GM19455 (cell line): ENCODE results near the gene GART.
"Not testable (repeated sequence)": the region's sequence is repeated elsewhere in the genome, so short reads cannot be mapped to it uniquely, and the experiment has no call there.

Source experiments
- ATAC-seq: cut with Tn5 transposase; IDR thresholded peaks from one replicate; pipeline ENCODE4 v1.9.1; 2021; ENCODE audit not compliant: unreplicated experiment

GART gene

DNA sequence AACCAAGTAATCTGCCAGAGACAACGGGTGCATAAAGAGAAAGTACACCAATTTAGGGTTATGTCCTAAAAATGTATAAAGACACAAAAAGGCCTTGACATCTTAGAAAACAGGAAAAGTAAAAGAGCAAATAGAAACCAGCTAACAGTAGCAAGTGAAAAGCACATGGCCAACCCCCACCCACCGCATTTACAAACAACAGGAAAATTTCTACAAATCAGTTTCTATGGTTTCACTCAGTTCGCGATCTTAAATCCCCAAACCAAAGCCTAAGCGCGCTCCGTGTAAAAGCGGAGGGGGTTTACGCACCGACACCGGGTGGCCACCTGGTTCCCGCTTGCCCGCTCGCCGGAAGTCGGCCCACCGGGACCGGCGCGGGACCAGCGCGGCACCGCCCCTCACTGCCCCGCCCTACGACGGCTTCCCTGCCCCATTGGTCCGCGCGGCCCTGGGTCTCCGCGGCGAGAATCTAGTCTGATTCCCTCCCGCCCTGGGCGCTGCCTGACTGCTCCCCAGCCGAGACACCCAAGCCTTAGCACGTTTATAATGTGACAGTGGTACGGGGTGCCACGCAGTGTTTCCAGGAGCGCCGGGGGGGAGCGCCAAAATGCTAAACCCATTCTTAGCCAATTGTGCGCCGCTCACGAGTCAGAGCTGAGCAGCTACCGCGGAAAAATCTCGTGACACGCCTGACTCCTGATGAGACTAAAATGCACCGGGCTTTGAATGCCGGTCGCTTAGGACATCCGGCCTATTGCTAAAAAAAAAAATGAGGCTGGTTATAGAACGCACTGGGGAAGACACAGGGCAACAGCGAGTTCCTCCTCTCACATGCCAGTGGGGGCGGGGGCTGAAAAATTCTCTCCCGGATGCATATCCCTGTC is at the start of gene GART:
GART (minus strand) TSS at position 362 of the 884 bp plus-strand sequence. CDS start 2,802 bp downstream, outside the sequence.
- peak; percentile 56 for ATAC-seq

DNA sequence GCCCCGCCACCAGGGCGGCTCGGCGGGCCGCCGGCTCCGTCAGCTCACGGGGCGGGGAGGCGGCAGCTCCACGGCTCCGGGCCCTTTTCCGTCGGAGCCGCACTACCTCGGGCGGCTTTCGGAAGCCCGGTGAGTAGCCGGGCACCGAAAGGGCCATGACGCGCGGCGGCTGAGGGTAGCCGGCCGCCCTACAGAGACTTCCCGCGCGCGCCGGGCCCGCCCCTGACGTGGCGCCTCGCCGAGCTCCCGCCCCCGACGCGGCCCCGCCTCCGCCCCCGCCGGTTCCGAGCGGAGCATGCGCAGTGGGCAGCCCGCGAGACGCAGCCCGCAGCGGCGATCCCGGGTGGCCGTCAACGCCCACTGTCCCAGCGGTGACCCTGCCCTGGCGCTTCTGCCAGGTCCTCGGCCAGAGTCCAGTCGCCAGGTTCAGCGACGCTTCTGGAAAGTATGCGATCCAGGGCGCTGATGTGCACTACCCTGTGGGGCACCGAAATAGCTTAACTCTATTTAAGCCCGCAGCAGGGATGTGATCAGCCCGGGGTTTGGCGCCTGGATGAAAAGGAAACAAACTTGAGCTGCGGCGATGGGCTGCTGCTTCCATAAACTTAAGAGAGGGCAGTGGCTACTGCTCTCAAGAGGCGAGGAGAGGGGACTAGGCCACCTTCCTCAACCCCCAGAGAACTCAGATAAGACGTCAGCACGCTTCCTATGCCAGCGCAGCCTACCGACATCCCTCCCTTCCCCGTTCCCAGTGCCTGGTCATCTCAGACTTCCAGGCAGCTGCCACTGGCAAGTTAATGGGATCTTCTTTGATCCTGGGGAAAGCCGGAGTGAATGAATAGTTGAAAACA is 46.8 kb upstream of the GART start, which contains the start of gene DONSON:
DONSON (minus strand) TSS at position 200 of the 851 bp plus-strand sequence; CDS start at position 157, 43 bp downstream.
- peak; percentile 89 for ATAC-seq

DNA sequence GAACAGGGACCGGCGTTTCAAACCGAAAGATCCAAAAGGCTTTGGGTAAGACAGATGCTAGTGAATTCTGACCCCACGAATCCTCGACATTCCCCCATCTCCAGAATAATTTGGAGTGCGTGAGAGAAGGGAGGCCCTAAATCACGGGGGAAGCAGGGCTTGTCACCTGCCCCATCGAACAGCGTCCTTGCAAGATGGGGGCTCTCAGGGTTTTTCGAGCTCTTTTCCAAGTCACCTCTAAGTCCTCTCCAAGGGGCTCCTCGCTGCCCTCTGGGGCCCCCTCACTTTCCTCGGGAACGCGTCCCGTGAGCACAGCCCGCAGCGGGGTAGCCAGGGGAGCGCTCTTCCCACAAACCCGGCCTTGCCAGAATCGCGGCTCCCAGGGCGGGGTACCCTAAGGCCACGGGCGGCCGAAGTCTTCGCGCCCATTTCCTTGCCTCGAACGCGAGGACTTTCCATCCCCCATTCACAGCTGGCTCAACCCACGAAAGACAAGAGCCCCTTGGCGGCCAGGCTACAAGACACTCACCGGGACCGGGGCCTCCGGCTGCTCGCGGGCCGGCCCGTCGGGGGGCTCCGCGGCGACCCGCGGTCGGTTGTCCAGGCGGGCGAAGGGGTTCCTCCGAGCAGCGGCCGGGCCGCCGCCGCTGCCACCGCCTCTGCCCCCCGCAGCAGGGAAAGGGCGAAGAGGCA is 46.0 kb upstream of the GART start:
- ATAC-seq, result peak; percentile 28

DNA sequence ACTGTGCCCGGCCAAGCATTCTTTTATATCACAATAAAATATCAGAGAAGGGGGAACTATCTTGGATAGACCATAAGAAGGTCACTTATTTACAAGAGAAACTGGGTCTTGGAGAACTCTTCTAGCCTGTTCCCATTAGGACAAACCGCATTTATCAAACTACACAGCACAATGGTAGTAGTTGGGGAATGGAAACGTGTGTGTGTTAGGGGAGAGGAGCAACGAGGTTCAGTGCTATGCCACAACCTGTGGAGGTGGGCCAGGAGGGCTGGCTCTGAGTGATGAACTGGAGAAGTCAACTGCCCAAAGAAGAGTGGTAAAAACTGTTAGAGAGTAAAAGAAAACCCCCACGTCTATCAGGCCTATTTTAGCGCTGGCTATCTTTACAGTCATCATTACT is 45.0 kb upstream of the GART start:
- ATAC-seq, result no peak

DNA sequence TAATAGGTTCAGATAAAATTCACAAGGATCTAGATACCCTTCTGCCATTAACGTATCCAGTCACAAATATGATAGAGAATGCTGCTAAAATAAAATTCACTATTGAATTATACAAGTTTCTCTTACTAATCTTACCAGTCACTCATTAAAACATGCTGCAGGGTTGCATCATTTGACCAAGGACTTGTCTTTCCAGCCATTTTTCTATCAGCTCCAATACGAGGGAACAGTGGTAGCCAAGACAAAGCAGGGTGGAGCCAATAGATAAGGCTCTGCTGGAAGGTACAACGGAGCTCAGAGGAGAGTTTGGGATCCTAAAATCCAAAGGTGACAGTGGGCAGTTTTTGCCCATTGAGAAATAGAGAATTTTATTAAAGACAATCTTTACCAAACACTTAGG is 42.5 kb upstream of the GART start:
- ATAC-seq, result no peak

DNA sequence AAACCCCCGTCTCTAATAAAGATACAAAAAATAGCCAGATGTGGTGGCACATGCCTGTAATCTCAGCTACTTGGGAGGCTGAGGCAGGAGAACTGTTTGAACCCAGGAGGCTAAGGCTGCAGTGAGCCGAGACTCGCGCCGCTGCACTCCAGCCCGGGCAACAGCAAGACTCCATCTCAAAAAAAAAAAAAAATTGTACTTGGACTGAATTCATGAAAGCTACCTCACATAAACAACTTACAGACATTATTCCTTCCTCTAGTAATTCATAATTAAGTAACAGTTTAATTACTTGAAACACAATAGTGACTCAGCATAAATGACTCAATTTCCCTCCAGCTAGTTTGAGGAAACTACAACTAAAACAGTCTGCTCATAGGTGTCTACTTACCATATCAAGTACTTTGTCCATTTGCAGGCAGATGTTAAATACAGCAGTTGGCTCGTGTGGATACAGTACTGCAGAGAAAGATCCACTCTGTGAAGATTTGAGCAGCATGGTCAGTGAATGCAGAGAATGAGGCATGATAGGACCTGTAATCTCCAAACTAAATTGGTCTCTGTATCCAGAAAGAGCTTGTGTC is 37.1 kb upstream of the GART start:
- no peak for ATAC-seq

DNA sequence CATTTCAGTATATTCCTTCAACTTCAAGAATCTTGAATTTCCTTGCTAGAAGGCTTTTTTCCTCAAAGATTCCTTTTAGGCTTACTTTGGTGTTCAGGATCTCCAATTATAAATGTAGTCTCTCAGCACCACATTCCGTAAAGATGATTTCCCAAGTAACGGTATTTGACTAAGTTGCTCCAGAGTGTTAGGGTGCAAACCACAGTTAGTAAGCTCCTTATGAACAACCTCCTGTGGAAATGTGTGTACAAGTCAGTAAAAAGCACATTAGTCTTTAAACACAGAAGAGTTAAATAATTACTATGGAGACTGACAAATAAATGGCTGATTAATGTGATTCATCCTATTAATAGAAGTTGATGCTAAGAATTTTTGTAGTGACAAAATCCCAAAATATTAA is 36.3 kb upstream of the GART start:
- ATAC-seq, result no peak

DNA sequence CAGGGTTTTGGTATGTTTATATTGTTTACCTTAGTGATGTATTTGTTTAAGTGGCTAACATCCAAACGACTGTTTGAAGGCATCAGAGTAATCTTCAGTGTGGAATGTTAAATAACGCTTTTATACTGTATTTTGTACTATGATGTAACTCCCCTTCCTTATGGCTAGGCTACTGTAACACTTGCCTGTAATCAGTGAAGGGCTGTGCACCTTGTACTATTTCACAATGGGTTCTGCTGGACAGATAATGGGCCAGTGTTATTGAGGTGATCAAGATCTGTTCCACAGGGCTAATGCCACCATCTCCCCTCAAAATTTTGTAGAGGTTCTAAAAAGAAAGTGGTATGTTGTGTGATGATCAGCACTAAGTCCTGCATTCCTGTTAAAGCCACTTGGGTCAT is 34.8 kb upstream of the GART start:
- ATAC-seq, result not testable (repeated sequence)

DNA sequence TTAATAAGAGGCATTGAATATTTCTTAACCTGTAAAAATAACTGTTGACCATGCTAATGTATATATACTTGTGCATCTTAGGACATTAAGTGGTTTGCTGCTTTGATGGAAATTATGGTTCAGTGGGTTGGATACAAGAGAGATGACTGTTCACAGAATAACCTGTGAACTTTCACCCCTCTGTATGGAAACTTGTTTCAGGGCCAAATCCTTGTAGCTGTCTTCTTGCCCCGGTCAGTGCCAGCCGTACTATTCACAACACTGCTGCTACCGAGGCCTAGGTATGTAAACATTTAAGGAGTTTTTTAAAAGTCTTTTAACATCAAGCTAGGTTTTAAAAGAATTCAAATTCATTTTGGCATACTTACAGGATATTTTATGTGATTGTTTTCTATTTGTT is 30.4 kb upstream of the GART start:
- no peak for ATAC-seq

DNA sequence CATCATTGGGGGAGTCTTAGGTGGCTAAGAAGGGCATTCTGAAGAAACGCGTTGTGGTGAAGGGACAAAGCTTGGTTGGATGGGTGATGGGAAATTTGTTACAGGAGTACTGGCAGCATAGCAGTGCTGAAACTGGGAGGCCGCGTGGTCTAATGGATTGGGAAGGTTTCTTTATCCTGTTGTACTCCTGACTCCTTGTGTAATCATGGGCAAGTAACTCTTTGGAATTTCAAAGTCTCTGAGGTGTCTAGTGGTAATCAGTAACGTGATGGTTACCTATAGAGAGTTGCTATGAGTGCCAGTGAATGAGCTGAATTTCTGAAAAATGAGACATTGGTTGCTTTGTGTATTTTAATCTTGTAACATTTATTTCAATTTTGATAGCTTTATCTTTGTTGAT is 28.1 kb upstream of the GART start:
- ATAC-seq, result no peak

DNA sequence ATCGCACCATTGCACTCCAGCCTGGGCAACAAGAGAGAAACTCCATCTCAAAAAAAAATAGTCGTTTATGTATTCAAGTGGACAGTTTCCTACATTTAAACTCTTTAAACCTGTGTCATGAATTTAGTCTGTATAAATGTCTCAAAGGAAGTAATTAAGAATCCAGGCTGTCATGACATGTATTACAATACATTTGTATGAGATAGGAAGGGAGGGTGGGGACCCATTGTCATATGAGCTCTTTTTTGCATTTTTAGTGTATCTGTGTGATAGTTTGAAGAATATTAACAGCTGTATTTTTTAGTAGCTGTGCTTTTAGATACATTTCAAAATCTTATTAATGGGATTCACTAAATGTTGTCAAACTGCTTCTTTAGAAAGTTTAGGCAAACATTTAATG is 26.5 kb upstream of the GART start:
- no peak for ATAC-seq

DNA sequence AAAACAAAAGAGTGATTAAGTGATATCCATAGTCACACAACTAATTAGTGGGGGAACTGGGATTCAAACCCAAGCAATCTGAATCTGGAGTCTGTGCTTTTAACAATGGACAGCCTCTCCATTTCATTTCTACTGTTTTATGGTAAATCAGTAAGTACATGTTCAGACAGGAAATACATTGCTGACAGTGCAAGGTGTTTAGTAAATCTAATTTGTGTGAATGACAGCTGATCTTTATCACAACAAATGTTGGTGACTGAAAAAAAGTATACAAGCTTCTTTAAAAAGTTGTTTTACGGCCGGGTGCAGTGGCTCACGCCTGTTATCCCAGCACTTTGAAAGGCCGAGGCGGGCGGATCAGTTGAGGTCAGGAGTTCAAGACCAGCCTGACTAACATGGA is 26.0 kb upstream of the GART start:
- no peak for ATAC-seq

DNA sequence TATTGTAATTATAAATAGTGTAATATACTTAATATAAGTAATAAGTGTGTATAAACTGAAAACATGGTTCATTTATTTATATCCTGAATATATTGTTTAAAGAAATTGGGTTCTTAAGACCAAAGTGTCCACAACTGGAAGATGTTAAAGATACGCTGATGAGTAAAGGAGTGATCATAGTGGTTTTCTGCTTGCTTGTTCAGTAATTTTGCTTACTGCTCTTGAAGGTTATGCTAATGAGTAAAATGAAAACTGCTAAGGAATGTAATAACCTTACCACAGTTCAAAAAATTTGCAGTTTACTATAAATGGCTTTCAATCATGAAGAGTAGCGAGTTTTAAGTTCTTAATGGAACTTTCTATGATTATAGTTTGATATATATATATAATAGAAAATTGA is 24.6 kb upstream of the GART start:
- no peak for ATAC-seq

DNA sequence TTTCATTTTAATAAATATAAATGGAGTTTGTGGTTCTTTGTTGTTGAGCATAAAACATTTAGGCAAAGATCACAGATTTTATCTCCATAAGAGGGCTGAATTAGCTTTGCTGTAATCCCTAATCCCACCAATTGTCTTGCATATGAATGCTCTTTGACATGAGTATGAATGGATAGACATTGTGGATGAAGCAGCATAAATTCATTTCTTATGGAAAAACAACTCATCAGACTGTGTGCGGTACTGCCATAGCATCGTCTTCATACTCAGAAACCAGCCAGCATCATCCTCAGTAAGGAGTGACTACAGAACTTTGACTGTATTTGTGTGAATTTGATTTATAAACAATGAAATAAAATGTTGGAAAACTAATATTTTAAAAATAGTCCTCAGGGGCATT is 20.5 kb upstream of the GART start:
- no peak for ATAC-seq

DNA sequence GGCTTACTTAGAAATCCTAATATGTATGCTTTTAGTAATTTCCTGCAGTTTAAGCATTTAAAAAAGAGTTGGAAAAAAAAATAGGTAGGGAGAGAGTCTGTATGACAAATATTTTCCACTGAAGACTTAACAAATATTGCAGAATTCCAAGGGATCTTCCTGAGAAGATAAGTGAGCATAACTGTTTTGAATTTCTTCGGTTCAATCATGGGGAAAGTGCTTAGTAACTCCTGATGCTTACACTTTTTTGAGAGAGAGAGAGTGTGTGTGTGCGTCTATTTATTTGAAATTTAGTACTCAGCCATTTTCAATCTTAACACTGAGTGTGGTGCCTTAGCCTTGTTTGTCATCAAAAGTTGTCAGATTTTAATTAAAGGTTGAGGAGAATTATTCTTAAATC is 19.5 kb upstream of the GART start:
- no peak for ATAC-seq

DNA sequence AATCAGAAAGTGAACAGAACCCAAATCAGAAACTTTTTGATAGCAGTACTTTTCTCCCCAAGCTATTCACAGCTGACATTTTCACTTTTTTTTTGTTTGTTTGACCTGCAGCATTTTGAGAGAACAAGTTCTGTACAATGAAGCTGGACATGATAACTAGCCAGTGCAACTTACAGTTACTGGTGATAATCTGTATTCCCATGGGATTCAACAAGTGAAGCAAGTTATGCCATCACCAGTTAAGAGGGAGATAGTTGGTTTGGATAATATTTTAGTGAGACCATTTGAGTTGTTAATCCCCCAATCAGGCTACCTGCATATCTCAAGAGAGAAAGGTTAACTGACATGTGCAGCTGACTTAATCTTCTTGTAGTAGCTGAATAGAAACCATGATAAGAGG is 19.0 kb upstream of the GART start:
- ATAC-seq, result no peak

DNA sequence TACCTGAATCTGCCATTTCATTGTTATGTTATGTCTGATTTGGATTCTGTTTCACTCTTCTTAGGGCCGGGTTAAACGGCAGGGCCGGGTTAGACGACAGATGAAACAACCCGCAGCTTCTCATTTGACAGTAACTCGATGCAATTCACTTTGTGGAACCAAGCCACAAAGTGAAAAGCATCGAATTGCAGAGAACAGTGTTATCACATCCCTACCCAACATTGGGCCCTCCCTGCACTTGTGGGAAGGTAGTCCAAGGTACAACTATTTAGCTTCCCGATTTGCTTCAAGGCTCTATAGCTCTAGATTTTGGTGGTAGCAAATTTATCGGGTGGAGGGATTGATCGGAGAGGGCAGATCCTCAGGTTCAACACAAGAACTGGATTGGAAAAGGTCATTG is 17.9 kb upstream of the GART start:
- ATAC-seq, result no peak

DNA sequence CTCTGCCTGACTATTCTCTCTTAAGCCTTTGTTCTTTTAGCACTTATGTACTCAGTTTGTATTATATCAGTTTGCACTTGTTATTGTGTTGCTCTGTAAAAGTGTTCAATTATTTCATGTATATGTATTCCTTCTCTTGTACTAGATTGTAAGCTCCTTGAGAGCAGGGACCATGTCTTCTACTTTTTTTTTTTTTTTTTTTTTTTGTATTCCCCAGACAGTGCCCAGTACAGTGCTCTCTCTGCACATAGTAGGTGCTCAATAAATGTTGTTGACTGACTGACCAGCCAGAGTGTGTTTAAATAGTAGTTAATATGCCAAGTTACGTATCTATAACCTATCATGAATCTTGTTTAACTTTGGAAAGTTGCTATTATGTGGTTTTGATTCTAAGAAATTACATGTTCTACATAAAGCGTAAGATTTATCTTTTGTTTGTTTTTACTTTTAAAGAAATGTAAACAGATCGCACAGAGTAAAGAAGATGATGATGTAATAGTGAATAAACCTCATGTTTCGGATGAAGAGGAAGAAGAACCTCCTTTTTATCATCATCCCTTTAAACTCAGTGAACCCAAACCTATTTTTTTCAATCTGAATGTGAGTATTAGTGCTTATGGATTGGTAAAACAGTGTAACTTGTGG is 17.0 kb upstream of the GART start:
- ATAC-seq, result no peak

DNA sequence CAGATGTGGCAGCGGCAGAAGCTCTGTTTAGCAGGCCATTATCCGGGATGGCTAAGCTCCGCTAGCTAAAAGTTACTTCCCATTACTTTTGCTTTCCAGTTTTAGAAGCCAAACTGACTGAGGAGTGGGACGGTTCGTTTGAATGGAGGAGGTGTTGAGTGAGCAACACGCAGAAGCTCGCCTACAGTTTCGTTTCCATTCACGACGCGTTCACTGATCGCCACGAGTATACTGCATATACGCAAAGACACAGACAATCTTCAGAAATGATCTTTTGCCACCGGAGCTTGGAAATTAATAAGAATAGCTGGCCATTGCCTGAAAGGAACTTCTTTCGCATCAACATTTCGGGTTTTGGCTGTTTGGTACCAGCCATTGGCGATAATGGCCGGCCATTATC is 15.5 kb upstream of the GART start:
- ATAC-seq, result no peak

DNA sequence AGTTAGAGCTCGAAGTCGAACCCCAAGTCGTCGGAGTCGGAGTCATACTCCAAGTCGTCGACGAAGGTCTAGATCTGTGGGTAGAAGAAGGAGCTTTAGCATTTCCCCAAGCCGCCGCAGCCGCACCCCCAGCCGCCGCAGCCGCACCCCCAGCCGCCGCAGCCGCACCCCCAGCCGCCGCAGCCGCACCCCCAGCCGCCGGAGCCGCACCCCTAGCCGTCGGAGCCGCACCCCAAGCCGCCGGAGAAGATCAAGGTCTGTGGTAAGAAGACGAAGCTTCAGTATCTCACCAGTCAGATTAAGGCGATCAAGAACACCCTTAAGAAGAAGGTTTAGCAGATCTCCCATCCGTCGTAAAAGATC is 13.0 kb upstream of the GART start:
- no peak for ATAC-seq
